Neural progenitor cell (in vitro differentiated cells): ENCODE measurements around the gene MRE11. TPM values are rescaled to one million over a fixed set of nuclear protein-coding genes. Genes with fewer than 3 reads are reported as not detected.

ENCODE experiments used
- DNase-seq: peaks from one replicate; pipeline ENCODE4 v3.0.0-alpha.2; 2016; ENCODE audit warnings: low spot score
- H2AFZ ChIP-seq: fragments of 200-600 bp; sonication (generic); replicated peaks from 2 replicates; pipeline ENCODE4 v1.6.1; 2016; ENCODE audit warnings: antibody characterized with exemption
- H3F3A ChIP-seq: fragments of 200-600 bp; sonication (generic); 2 replicates; pipeline ENCODE4 v1.6.1; 2016; ENCODE audit warnings: antibody characterized with exemption, low read depth
- H3K27ac ChIP-seq: fragments of 200-600 bp; sonication (generic); 2 replicates; pipeline ENCODE4 v1.5.1; 2016; ENCODE audit warnings: mild to moderate bottlenecking
- H3K27me3 ChIP-seq: fragments of 200-600 bp; sonication (generic); 2 replicates; pipeline ENCODE4 v1.6.1; 2016; ENCODE audit warnings: mild to moderate bottlenecking, moderate library complexity
- H3K36me3 ChIP-seq: fragments of 200-600 bp; sonication (generic); 2 replicates; pipeline ENCODE4 v1.5.1; 2016
- H3K4me1 ChIP-seq: fragments of 200-600 bp; sonication (generic); 2 replicates; pipeline ENCODE4 v1.6.1; 2016; ENCODE audit warnings: mixed run types
- H3K4me2 ChIP-seq: fragments of 200-600 bp; sonication (generic); 2 replicates; pipeline ENCODE4 v1.6.1; 2016
- H3K4me3 ChIP-seq: fragments of 200-600 bp; sonication (generic); 2 replicates; pipeline ENCODE4 v1.5.1; 2016
- H3K79me2 ChIP-seq: fragments of 200-600 bp; sonication (generic); 2 replicates; pipeline ENCODE4 v1.6.1; 2016; ENCODE audit warnings: low read depth
- H3K9ac ChIP-seq: fragments of 200-600 bp; sonication (generic); 2 replicates; pipeline ENCODE4 v1.6.1; 2016
- H3K9me3 ChIP-seq: fragments of 200-600 bp; sonication (generic); 2 replicates; pipeline ENCODE4 v1.5.1; 2016; ENCODE audit warnings: low read depth
- H4K20me1 ChIP-seq: fragments of 200-600 bp; sonication (generic); 2 replicates; pipeline ENCODE4 v1.6.1; 2016; ENCODE audit warnings: low read depth
- H3K27ac Mint-ChIP-seq: 3 replicates; pipeline ENCODE4 v1.8.0; 2021; ENCODE audit warnings: mixed read lengths
- H3K27me3 Mint-ChIP-seq: 2 replicates; pipeline ENCODE4 v1.8.0; 2022; ENCODE audit warnings: low read depth, mild to moderate bottlenecking, inconsistent platforms, moderate library complexity, mixed read lengths; ENCODE audit not compliant: insufficient read depth
- H3K36me3 Mint-ChIP-seq: 3 replicates; pipeline ENCODE4 v1.8.0; 2021; ENCODE audit warnings: mixed read lengths
- H3K4me1 Mint-ChIP-seq: 3 replicates; pipeline ENCODE4 v1.8.0; 2021; ENCODE audit warnings: mixed read lengths
- H3K4me3 Mint-ChIP-seq: 3 replicates; pipeline ENCODE4 v1.8.0; 2021; ENCODE audit warnings: mild to moderate bottlenecking, moderate library complexity, mixed read lengths
- H3K9me3 Mint-ChIP-seq: 3 replicates; pipeline ENCODE4 v1.8.0; 2020; ENCODE audit warnings: mixed read lengths
- EZH2 ChIP-seq: fragments of 200-600 bp; sonication (generic); IDR thresholded peaks from 2 replicates; pipeline ENCODE4 v1.6.1; 2017; ENCODE audit warnings: antibody characterized with exemption, mild to moderate bottlenecking, moderate library complexity
- EZH2phosphoT487 ChIP-seq: fragments of 200-600 bp; sonication (generic); IDR thresholded peaks from 2 replicates; pipeline ENCODE4 v1.6.1; 2017; ENCODE audit warnings: antibody characterized with exemption
- total RNA-seq: library from RNA; depleted of rRNA; stranded (reverse); fragments of >200 nt; gene quantifications from 2 replicates; pipeline ENCODE4 v1.2.3, GENCODE V29; 2015; ENCODE audit warnings: low replicate concordance
- TF ChIP-seq, protein P1 (sequence below): fragments of 200-600 bp; sonication (generic); IDR thresholded peaks from 2 replicates; pipeline ENCODE4 v1.5.1; 2017; ENCODE audit warnings: antibody characterized with exemption, mild to moderate bottlenecking

Gene MRE11
- total RNA-seq, 1 donor from 2014 or later: 48.9 TPM

DNA sequence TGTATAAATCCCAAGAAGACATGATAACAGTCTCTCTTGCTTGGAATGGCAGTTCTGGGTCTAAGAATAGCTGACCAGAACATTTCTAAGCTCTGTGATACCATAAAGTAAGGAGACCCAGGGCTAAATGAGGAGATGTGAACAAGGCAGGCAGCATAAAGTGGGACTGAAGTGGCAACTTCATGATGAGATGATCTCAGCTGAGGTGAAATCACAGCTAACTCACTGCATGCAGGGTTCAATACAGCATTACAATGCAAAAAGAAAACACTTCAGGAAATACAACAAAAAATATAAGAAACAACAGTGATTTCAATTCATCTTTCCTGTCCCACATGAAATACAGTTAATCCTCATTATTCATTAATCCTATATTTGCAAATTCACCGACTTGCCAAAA is 44.6 kb downstream of the MRE11 start:
- H3K9me3 ChIP-seq: no peaks in the 10 kb centered on the region
- H3K4me3 ChIP-seq: no peak overlapping the region
- peaks cover 5% of the 10 kb centered on the region for H3K36me3 ChIP-seq
- no peak overlapping the region for H3K27ac ChIP-seq
- DNase-seq: no peak
- H2AFZ ChIP-seq: no peak overlapping the region
- Mint-ChIP-seq H3K27ac (no peak overlapping the region), H3K4me1 (no peaks in the 10 kb centered on the region), H3K36me3 (peaks cover 7% of the 10 kb centered on the region), H3K4me3 (no peak overlapping the region), H3K27me3 (no peaks in the 10 kb centered on the region), H3K9me3 (no peaks in the 10 kb centered on the region)
- no peak overlapping the region for H3K4me2 ChIP-seq
- no peaks in the 10 kb centered on the region for H4K20me1 ChIP-seq
- TF ChIP-seq EZH2 (no peak), EZH2phosphoT487 (no peak)
- TF ChIP-seq, protein P1, sequence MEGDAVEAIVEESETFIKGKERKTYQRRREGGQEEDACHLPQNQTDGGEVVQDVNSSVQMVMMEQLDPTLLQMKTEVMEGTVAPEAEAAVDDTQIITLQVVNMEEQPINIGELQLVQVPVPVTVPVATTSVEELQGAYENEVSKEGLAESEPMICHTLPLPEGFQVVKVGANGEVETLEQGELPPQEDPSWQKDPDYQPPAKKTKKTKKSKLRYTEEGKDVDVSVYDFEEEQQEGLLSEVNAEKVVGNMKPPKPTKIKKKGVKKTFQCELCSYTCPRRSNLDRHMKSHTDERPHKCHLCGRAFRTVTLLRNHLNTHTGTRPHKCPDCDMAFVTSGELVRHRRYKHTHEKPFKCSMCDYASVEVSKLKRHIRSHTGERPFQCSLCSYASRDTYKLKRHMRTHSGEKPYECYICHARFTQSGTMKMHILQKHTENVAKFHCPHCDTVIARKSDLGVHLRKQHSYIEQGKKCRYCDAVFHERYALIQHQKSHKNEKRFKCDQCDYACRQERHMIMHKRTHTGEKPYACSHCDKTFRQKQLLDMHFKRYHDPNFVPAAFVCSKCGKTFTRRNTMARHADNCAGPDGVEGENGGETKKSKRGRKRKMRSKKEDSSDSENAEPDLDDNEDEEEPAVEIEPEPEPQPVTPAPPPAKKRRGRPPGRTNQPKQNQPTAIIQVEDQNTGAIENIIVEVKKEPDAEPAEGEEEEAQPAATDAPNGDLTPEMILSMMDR: no peak
- H3F3A ChIP-seq: no peaks in the 10 kb centered on the region
- H3K27me3 ChIP-seq: no peaks in the 10 kb centered on the region
- no peaks in the 10 kb centered on the region for H3K4me1 ChIP-seq
- H3K9ac ChIP-seq: no peak overlapping the region
- no peaks in the 10 kb centered on the region for H3K79me2 ChIP-seq

DNA sequence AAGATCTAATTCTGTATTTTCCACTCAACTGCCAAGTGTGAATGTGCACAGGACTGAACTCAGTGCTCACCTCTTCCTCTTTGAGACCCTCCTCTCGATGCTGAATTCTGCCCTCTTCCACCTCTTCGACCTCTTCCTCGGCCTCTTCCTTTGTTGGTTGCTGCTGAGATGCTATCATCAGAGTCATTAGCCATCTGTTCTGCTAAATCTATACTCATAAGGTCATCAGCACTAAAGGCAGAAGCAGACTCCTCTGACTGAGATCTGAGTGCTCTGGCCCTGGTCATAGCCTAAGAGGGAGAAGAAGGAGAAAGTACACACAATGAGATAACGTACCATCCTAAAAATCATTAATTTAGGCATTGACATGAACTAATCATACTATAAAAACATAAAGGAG is 46.5 kb downstream of the MRE11 start:
- Histone ChIP-seq H3K4me2 (no peak overlapping the region), H3K9ac (no peak overlapping the region), H3K4me1 (peaks cover 6% of the 10 kb centered on the region), H3F3A (no peaks in the 10 kb centered on the region), H3K27me3 (no peaks in the 10 kb centered on the region), H2AFZ (no peak overlapping the region), H3K79me2 (no peaks in the 10 kb centered on the region), H3K36me3 (peaks cover 5% of the 10 kb centered on the region), H4K20me1 (no peaks in the 10 kb centered on the region), H3K4me3 (no peak overlapping the region), H3K9me3 (no peaks in the 10 kb centered on the region), H3K27ac (no peak overlapping the region)
- Mint-ChIP-seq H3K4me1 (peaks cover 7% of the 10 kb centered on the region), H3K9me3 (no peaks in the 10 kb centered on the region), H3K4me3 (no peak overlapping the region), H3K27ac (no peak overlapping the region), H3K27me3 (no peaks in the 10 kb centered on the region), H3K36me3 (peaks cover 5% of the 10 kb centered on the region)
- no peak for DNase-seq
- no peak for TF ChIP-seq EZH2phosphoT487

DNA sequence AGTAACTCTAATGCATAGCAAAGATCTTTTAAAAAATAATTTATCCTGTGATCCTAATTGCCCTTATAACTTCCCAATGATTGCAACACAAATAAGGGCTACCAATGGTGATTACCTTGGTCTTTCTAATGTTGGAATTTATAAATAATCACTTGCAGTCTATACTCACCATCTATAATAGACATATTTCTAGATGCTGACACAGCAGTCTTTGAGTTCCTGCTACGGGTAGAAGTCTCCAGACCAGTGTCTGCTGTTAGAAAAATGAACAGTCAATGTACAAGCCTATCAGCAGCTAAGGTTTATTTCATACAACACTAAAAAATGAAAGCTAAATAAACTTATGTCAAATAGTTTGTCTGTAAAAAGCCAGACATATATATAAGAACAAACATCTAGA is 48.0 kb downstream of the MRE11 start:
- Histone ChIP-seq H3K36me3 (peaks cover 5% of the 10 kb centered on the region), H3K79me2 (no peaks in the 10 kb centered on the region), H4K20me1 (no peaks in the 10 kb centered on the region), H3K27ac (no peak overlapping the region), H3K27me3 (no peaks in the 10 kb centered on the region), H3K9ac (no peak overlapping the region), H3K4me1 (peaks cover 6% of the 10 kb centered on the region), H2AFZ (no peak overlapping the region), H3K4me2 (no peak overlapping the region), H3K9me3 (no peaks in the 10 kb centered on the region), H3F3A (no peaks in the 10 kb centered on the region), H3K4me3 (no peak overlapping the region)
- H3K4me3 Mint-ChIP-seq: no peak overlapping the region
- H3K4me1 Mint-ChIP-seq: peaks cover 7% of the 10 kb centered on the region
- no peaks in the 10 kb centered on the region for H3K27me3 Mint-ChIP-seq
- H3K27ac Mint-ChIP-seq: no peak overlapping the region
- H3K9me3 Mint-ChIP-seq: no peaks in the 10 kb centered on the region
- no peak for DNase-seq
- peaks cover 5% of the 10 kb centered on the region for H3K36me3 Mint-ChIP-seq
- TF ChIP-seq EZH2 (no peak), EZH2phosphoT487 (no peak)
- TF ChIP-seq, protein P1: no peak

DNA sequence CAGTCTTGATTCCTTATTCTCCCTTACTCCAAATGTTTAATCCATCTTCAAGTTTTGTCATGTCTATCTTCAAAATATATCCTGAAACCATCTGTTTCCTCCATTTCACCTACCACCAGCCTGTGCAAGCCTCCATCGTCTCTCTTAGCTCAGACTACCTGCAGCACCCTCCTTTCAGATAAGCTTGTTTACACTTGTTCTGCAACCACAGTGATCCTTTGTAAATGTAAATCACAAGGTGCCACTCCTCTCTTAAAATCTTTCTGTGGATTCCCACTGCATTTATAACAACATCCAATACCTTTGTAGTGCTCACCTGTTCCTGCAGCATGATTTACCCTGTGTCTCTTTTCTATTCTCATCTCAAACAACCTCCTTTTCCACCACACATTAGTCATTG is 60.6 kb downstream of the MRE11 start:
- no peak overlapping the region for H3K4me3 ChIP-seq
- TF ChIP-seq EZH2phosphoT487 (no peak), EZH2 (no peak)
- TF ChIP-seq, protein P1: no peak
- H3K27me3 Mint-ChIP-seq: peaks cover 2% of the 10 kb centered on the region
- no peaks in the 10 kb centered on the region for H3K36me3 ChIP-seq
- H3K4me2 ChIP-seq: no peak overlapping the region
- no peaks in the 10 kb centered on the region for H3K79me2 ChIP-seq
- H3K9me3 ChIP-seq: no peaks in the 10 kb centered on the region
- H3F3A ChIP-seq: no peaks in the 10 kb centered on the region
- no peak overlapping the region for H3K27ac Mint-ChIP-seq
- no peak overlapping the region for H3K4me3 Mint-ChIP-seq
- H3K4me1 ChIP-seq: peaks cover 11% of the 10 kb centered on the region
- H2AFZ ChIP-seq: no peak overlapping the region
- H3K9me3 Mint-ChIP-seq: peaks cover 2% of the 10 kb centered on the region
- H3K27me3 ChIP-seq: no peaks in the 10 kb centered on the region
- no peak for DNase-seq
- no peak overlapping the region for H3K27ac ChIP-seq
- H4K20me1 ChIP-seq: no peaks in the 10 kb centered on the region
- no peaks in the 10 kb centered on the region for H3K4me1 Mint-ChIP-seq
- H3K36me3 Mint-ChIP-seq: peaks cover 30% of the 10 kb centered on the region
- H3K9ac ChIP-seq: no peak overlapping the region
